Calu3 (cell line): ENCODE measurements around the gene DNAAF8. TPM values are rescaled to one million over a fixed set of nuclear protein-coding genes. Genes with fewer than 3 reads are reported as not detected.
"Not testable (repeated sequence)": the region's sequence is repeated elsewhere in the genome, so short reads cannot be mapped to it uniquely, and the experiment has no call there.

Source experiments
- BruUV-seq: library from RNA; stranded (reverse); fragments of 400-500 nt; replicated peaks from 2 replicates; lab custom pipeline; 2021; lab: Mats Ljungman, UMichigan
- CTCF ChIA-PET: fragments of 300-600 bp; sonication (Branson Sonifier 250); formaldehyde crosslinking; loops from one replicate; lab custom pipeline; 2022; ENCODE audit warnings: antibody characterized with exemption; lab: Charles Lee
- DNase-seq: peaks from one replicate; pipeline ENCODE4 v3.0.0; 2022
- H3K27ac Mint-ChIP-seq: one replicate; pipeline ENCODE4 v1.8.0; 2022; ENCODE audit warnings: mixed read lengths; ENCODE audit not compliant: unreplicated experiment
- H3K27me3 Mint-ChIP-seq: one replicate; pipeline ENCODE4 v1.8.0; 2022; ENCODE audit warnings: mixed read lengths; ENCODE audit not compliant: unreplicated experiment
- H3K36me3 Mint-ChIP-seq: one replicate; pipeline ENCODE4 v1.8.0; 2022; ENCODE audit warnings: mild to moderate bottlenecking, moderate library complexity, mixed read lengths; ENCODE audit not compliant: insufficient read depth, unreplicated experiment
- H3K4me1 Mint-ChIP-seq: one replicate; pipeline ENCODE4 v1.8.0; 2022; ENCODE audit warnings: mild to moderate bottlenecking, low read depth, mixed read lengths; ENCODE audit not compliant: unreplicated experiment
- H3K4me3 Mint-ChIP-seq: one replicate; pipeline ENCODE4 v1.8.0; 2022; ENCODE audit warnings: mild to moderate bottlenecking, low read depth, moderate library complexity, mixed read lengths; ENCODE audit not compliant: unreplicated experiment
- H3K9me3 Mint-ChIP-seq: one replicate; pipeline ENCODE4 v1.8.0; 2022; ENCODE audit warnings: low read depth, mixed read lengths; ENCODE audit not compliant: unreplicated experiment
- CTCF ChIP-seq: fragments of 200-600 bp; IDR thresholded peaks from one replicate; pipeline ENCODE4 v1.8.0; 2022; ENCODE audit warnings: antibody characterized with exemption; ENCODE audit not compliant: unreplicated experiment
- intact Hi-C: fragments of 100-400 bp; cut with micrococcal nuclease; formaldehyde crosslinking; loops from one replicate; pipeline ENCODE4 v1.10.0; 2022; ENCODE audit not compliant: unreplicated experiment
- total RNA-seq: library from RNA; stranded (reverse); gene quantifications from 2 replicates; pipeline ENCODE4 v1.2.3, GENCODE V29; 2022

The DNAAF8 gene
- total RNA-seq, 1 experiment from 2014 or later, result 1.8 TPM

GRCh38 chr16:4780235-4780634 lies 45.9 kb downstream of the DNAAF8 start:
- no peaks in the 10 kb centered on the region for H3K36me3 Mint-ChIP-seq
- no peak for TF ChIP-seq CTCF
- CTCF ChIA-PET, result interaction anchor here (0.6 to 1.1 kb wide), 2 partner anchors 12 to 15 kb away, joined by 3 to 8 read pairs; partner anchors contain the start of gene SMIM22
- no peaks in the 10 kb centered on the region for H3K9me3 Mint-ChIP-seq
- no peak for DNase-seq
- intact Hi-C loops, result no loop called here
- no peak overlapping the region for H3K4me3 Mint-ChIP-seq
- no TSS peak for BruUV-seq
- H3K27me3 Mint-ChIP-seq, result no peaks in the 10 kb centered on the region
- H3K4me1 Mint-ChIP-seq, result no peaks in the 10 kb centered on the region
- H3K27ac Mint-ChIP-seq, result no peak overlapping the region

DNA sequence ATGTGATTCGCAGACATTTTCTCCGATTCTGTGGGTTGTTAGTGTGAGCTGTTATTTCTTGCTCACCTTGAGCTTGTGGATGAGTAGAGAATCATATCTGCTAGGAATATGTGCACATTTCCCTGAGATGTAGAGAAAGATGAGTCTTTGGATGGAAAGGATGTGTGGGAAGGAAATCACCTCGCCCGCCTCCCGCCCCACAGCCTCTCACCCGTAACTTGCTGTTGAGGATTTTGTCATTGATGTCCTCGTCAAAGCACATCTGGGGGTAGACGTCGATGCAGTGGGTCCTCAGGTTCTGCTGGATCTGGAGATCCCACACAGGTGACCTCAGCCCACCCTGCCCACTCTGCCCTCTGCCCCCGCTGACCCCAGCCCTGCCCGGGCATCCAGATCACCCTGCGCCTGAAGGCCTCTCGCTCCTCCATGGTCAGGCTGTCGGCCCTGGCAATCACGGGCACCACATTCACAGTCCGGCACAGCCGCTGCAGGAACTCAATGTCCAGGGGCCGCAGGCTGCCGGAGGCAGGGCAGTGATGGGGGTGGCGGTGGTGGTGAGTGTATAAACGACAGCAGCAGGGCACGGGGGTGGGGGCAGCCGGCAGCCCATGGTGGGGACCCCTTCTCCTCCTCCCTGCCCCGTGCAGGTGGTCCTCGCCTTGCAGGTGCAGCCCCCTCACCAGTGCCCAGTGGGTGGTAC lies 49.1 kb downstream of the DNAAF8 start:
- TF ChIP-seq CTCF, result no peak
- H3K27me3 Mint-ChIP-seq, result no peaks in the 10 kb centered on the region
- peaks cover 9% of the 10 kb centered on the region for H3K4me1 Mint-ChIP-seq
- CTCF ChIA-PET, result no interaction called here
- no peaks in the 10 kb centered on the region for H3K9me3 Mint-ChIP-seq
- H3K27ac Mint-ChIP-seq, result no peak overlapping the region
- intact Hi-C loops, result no loop called here
- BruUV-seq, result no TSS peak
- no peak overlapping the region for H3K4me3 Mint-ChIP-seq
- no peak for DNase-seq
- no peaks in the 10 kb centered on the region for H3K36me3 Mint-ChIP-seq

DNA sequence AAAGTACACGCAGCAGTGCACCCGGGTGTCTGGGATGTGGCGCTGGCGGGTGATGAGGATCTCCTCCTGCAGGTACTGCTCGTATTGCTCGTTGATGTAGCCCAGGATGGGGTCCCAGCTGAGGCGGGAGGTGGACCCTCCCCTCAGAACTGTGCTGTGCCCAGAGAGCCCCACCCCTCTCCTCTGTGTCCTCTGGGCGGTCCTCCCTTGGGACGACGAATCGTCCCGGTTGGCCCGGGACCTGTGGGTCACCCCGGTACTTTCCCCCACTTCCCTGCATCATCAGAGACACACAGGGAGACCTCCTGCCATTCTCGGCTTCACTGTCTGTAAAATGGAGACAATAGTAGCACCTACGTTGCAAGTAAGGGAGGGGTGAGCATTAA lies 49.6 kb downstream of the DNAAF8 start:
- intact Hi-C loops, result no loop called here
- Mint-ChIP-seq H3K4me3 (no peak overlapping the region), H3K4me1 (peaks cover 15% of the 10 kb centered on the region), H3K9me3 (no peaks in the 10 kb centered on the region), H3K27ac (no peak overlapping the region), H3K36me3 (no peaks in the 10 kb centered on the region), H3K27me3 (no peaks in the 10 kb centered on the region)
- no peak for DNase-seq
- TF ChIP-seq CTCF, result no peak
- BruUV-seq, result no TSS peak
- CTCF ChIA-PET, result no interaction called here

- BruUV-seq, result not testable (repeated sequence)
Measured at GRCh38 chr16:4784444-4784987, 50.2 kb downstream of the DNAAF8 start.

More at GRCh38 chr16:4784444-4784987, 50.2 kb downstream of the DNAAF8 start:
- DNase-seq, H3K36me3 Mint-ChIP-seq, H3K9me3 Mint-ChIP-seq, CTCF ChIA-PET, H3K27me3 Mint-ChIP-seq, H3K27ac Mint-ChIP-seq, intact Hi-C loops, H3K4me3 Mint-ChIP-seq: not testable (repeated sequence)
- H3K4me1 Mint-ChIP-seq, result peaks cover 20% of the 10 kb centered on the region
